ENCODE data around the gene GNA12. TPM values are rescaled to one million over a fixed set of nuclear protein-coding genes. Genes with fewer than 3 reads are reported as not detected.
A peak's percentile ranks its signal among the peaks of the same experiment; 100 is the strongest.

GNA12 gene
- total RNA-seq, 4 donors from 2014 or later: 22.5 to 63.2 (median 35.1) TPM

- H3K36me3 ChIP-seq: peaks cover 0 to 75% of the 10 kb centered on the region in 2 donors
- H3K4me1 ChIP-seq: peaks cover 0 to 2% (median 0%) of the 10 kb centered on the region in 3 donors
- H3K9me3 ChIP-seq: no peaks in the 10 kb centered on the region
- H3K4me3 ChIP-seq: no peak overlapping the region
- H3K27me3 ChIP-seq: no peaks in the 10 kb centered on the region
- no peak overlapping the region for H3K27ac ChIP-seq
- TF ChIP-seq CTCF (IDR thresholded peaks at IDR 0.05) (no peak), EP300 (IDR thresholded peaks at IDR 0.05) (no peak), POLR2A (IDR thresholded peaks at IDR 0.05) (no peak), POLR2AphosphoS5 (IDR thresholded peaks at IDR 0.05) (no peak)
- 82 to 83% methylated on average over 3 to 12 of the region's 23 CpGs for WGBS, 2 donors (ENCODE audit: low coverage in 1 of 2)
- ATAC-seq: no peak
Measured at GRCh38 chr7:2723138-2723850, 120.8 kb downstream of the GNA12 start.

GRCh38 chr7:2722591-2722990, 121.5 kb downstream of the GNA12 start:
- Histone ChIP-seq H3K4me1 (peaks cover 0 to 6% (median 0%) of the 10 kb centered on the region in 3 donors), H3K27ac (no peak overlapping the region), H3K4me3 (no peak overlapping the region), H3K9me3 (no peaks in the 10 kb centered on the region), H3K27me3 (no peaks in the 10 kb centered on the region), H3K36me3 (peaks cover 0 to 75% of the 10 kb centered on the region in 2 donors)
- ATAC-seq: no peak
- 100% methylated on average over 4 of the region's 4 CpGs; no CpG with 5 or more reads in 1 of the 2 donors for WGBS, 2 donors (ENCODE audit: low coverage in 1 of 2)
- TF ChIP-seq CTCF (IDR thresholded peaks at IDR 0.05): no peak
- TF ChIP-seq POLR2A (IDR thresholded peaks at IDR 0.05): no peak
- TF ChIP-seq EP300 (IDR thresholded peaks at IDR 0.05): no peak
- no peak for TF ChIP-seq POLR2AphosphoS5 (IDR thresholded peaks at IDR 0.05)

GRCh38 chr7:2721842-2722241, 122.3 kb downstream of the GNA12 start:
- ATAC-seq: no peak
- no peaks in the 10 kb centered on the region for H3K27me3 ChIP-seq
- 94 to 96% methylated on average over 14 to 19 of the region's 19 CpGs for WGBS, 2 donors (ENCODE audit: low coverage in 1 of 2)
- TF ChIP-seq POLR2AphosphoS5 (IDR thresholded peaks at IDR 0.05): no peak
- no peak for TF ChIP-seq CTCF (IDR thresholded peaks at IDR 0.05)
- no peak for TF ChIP-seq POLR2A (IDR thresholded peaks at IDR 0.05)
- TF ChIP-seq EP300 (IDR thresholded peaks at IDR 0.05): no peak
- no peak overlapping the region for H3K4me3 ChIP-seq
- peaks cover 0 to 13% (median 5%) of the 10 kb centered on the region in 3 donors for H3K4me1 ChIP-seq
- H3K27ac ChIP-seq: no peak overlapping the region
- H3K9me3 ChIP-seq: no peaks in the 10 kb centered on the region
- H3K36me3 ChIP-seq: peaks cover 0 to 73% of the 10 kb centered on the region in 2 donors

- Histone ChIP-seq H3K4me3 (no peak overlapping the region), H3K27ac (no peak overlapping the region), H3K9me3 (no peaks in the 10 kb centered on the region), H3K27me3 (no peaks in the 10 kb centered on the region), H3K4me1 (peaks cover 0 to 31% (median 7%) of the 10 kb centered on the region in 3 donors), H3K36me3 (peaks cover 0 to 58% of the 10 kb centered on the region in 2 donors)
- ATAC-seq: no peak
- TF ChIP-seq POLR2AphosphoS5 (IDR thresholded peaks at IDR 0.05) (no peak), POLR2A (IDR thresholded peaks at IDR 0.05) (no peak), EP300 (IDR thresholded peaks at IDR 0.05) (no peak), CTCF (IDR thresholded peaks at IDR 0.05) (no peak)
- 96 to 97% methylated on average over 11 of the region's 16 CpGs for WGBS, 2 donors (ENCODE audit: low coverage in 1 of 2)
Measured at GRCh38 chr7:2720024-2720423, 124.1 kb downstream of the GNA12 start.

DNA sequence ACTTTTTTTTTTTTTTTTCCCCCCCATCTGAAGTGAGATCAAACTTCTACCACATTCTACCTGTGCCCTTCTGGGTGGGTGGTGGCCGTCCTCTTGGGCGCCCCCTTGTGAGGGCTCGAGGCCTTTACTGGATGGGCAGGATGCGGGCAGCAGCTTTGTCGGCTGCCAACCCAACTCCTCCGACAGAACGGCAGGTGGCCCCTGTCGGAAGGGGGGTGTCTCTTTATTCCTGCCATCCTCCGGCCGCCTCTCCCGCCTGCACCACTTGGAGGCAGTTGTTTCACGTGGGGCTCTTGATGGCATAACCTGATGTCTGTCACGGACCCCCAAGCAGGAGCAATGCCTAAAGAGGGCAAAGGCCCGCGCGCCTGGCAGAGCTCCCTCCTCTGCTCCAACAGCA, 125.1 kb downstream of the GNA12 start:
- ATAC-seq: no peak
- Histone ChIP-seq H3K9me3 (no peaks in the 10 kb centered on the region), H3K4me3 (no peak overlapping the region), H3K4me1 (peaks cover 0 to 31% (median 7%) of the 10 kb centered on the region in 3 donors), H3K36me3 (peaks cover 0 to 52% of the 10 kb centered on the region in 2 donors), H3K27ac (no peak overlapping the region), H3K27me3 (no peaks in the 10 kb centered on the region)
- 75% methylated on average over 5 of the region's 16 CpGs; no CpG with 5 or more reads in 1 of the 2 donors for WGBS, 2 donors (ENCODE audit: low coverage in 1 of 2)
- TF ChIP-seq CTCF (IDR thresholded peaks at IDR 0.05) (peak in 2 of 4 experiments; percentile 25 to 33), POLR2A (IDR thresholded peaks at IDR 0.05) (no peak)

Measured in gastroesophageal sphincter (tissue), 4 donors.